CD4-positive, alpha-beta T cell (primary cell): ENCODE data around the gene PRKAR1B. TPM values are rescaled to one million over a fixed set of nuclear protein-coding genes. Genes with fewer than 3 reads are reported as not detected.

ENCODE experiments used
- ATAC-seq: fragments of 200-7000 bp; cut with Tn5 transposase; one replicate; pipeline ENCODE4 v1.10.0; 2022; ENCODE audit warnings: mild to moderate bottlenecking; ENCODE audit not compliant: poor library complexity
- CTCF ChIA-PET: fragments of 350-600 bp; sonication (Branson Sonifier 250); formaldehyde crosslinking; loops from one replicate; lab custom pipeline; 2021; ENCODE audit warnings: antibody characterized with exemption, inconsistent platforms; lab: Charles Lee
- POLR2A ChIA-PET: fragments of 350-600 bp; sonication (Branson Sonifier 250); formaldehyde crosslinking; loops from one replicate; lab custom pipeline; 2021; ENCODE audit warnings: antibody characterized with exemption, inconsistent platforms; lab: Charles Lee
- DNase-seq, 14 experiments: peaks; one replicate each; pipeline ENCODE4 v3.0.0-alpha.2; 2013 to 2020; ENCODE audit warnings: mixed read lengths in 2 of 14
- H3K27ac ChIP-seq, 2 donors: one replicate each; pipeline versions ENCODE4 v1.5.1 to v1.7.0; 2013; ENCODE audit warnings: low read length in 2 of 2, low read depth in 1 of 2, mild to moderate bottlenecking in 1 of 2
- H3K27me3 ChIP-seq, 2 experiments: 1 replicate in 1 of 2; 2 replicates in 1 of 2; pipeline versions ENCODE4 v1.6.1 to v1.7.0; 2013; ENCODE audit warnings: low read length in 2 of 2, control low read depth in 1 of 2, mild to moderate bottlenecking in 1 of 2, moderate library complexity in 1 of 2; ENCODE audit not compliant: insufficient read depth in 2 of 2, control insufficient read depth in 1 of 2
- H3K36me3 ChIP-seq: one replicate; pipeline ENCODE4 v1.6.1; 2013; ENCODE audit warnings: low read length, control low read depth; ENCODE audit not compliant: insufficient read depth
- H3K4me1 ChIP-seq: one replicate; pipeline ENCODE4 v1.6.1; 2013; ENCODE audit warnings: low read length, control low read depth; ENCODE audit not compliant: insufficient read depth
- H3K4me3 ChIP-seq: one replicate; pipeline ENCODE4 v1.5.1; 2013; ENCODE audit warnings: mild to moderate bottlenecking, low read length, moderate library complexity
- H3K9me3 ChIP-seq, 2 experiments: 1 replicate in 1 of 2; 2 replicates in 1 of 2; pipeline versions ENCODE4 v1.6.1 to v1.7.0; 2013; ENCODE audit warnings: low read length in 2 of 2, mild to moderate bottlenecking in 2 of 2, control low read depth in 1 of 2, moderate library complexity in 1 of 2; ENCODE audit not compliant: control insufficient read depth in 1 of 2, insufficient read depth in 1 of 2
- H3K27ac Mint-ChIP-seq: one replicate; pipeline ENCODE4 v1.8.0; 2020; ENCODE audit warnings: mixed read lengths
- H3K27me3 Mint-ChIP-seq: one replicate; pipeline ENCODE4 v1.8.0; 2021; ENCODE audit warnings: mixed read lengths
- H3K36me3 Mint-ChIP-seq: one replicate; pipeline ENCODE4 v1.8.0; 2021; ENCODE audit warnings: low read depth, mixed read lengths
- H3K4me1 Mint-ChIP-seq: one replicate; pipeline ENCODE4 v1.8.0; 2021; ENCODE audit warnings: low read depth, mixed read lengths
- H3K4me3 Mint-ChIP-seq: one replicate; pipeline ENCODE4 v1.8.0; 2020; ENCODE audit warnings: mild to moderate bottlenecking, mixed read lengths
- H3K9me3 Mint-ChIP-seq: one replicate; pipeline ENCODE4 v1.8.0; 2020; ENCODE audit warnings: mixed read lengths
- CTCF ChIP-seq: fragments of 200-600 bp; IDR thresholded peaks from one replicate; pipeline ENCODE4 v1.8.0; 2022; ENCODE audit warnings: antibody characterized with exemption, mild to moderate bottlenecking
- intact Hi-C, 2 experiments: fragments of 100-400 bp; cut with DNase I in 1 of 2; cut with micrococcal nuclease in 1 of 2; formaldehyde crosslinking; loops; one replicate each; pipeline versions ENCODE4 v1.15.1 to v1.9.0; 2023 to 2025; cut with DNase I, micrococcal nuclease
- total RNA-seq, 174 experiments: library from RNA in 2 of 174; stranded (reverse) in 2 of 174; gene quantifications; one replicate each; pipeline ENCODE4 v1.2.3 and lab custom pipeline; 2021 to 2026

Gene PRKAR1B
- total RNA-seq, 2 experiments from 2014 or later = 18.8 to 19.5 TPM

DNA sequence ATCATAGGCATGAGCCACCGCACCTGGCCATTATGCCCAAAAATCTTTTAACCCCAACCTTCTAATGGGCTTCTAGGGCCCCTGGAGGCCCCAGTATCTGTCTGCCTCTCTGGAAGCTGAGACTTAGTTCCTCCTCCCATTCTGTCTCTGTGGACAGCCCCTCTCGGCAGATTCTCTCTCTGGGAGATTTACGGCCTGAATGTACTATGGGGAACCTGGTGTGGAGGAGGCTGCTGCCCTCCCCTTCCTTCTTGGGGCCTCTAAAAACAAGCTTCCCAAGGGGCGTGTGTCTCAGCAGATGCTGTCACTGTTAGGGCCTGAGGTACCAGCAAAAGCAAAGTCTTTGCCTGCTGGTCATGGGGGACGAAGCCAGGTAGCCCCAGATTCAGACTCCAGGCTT lies 35.8 kb upstream of the PRKAR1B start:
- Mint-ChIP-seq H3K4me3 (no peak overlapping the region), H3K27ac (no peak overlapping the region), H3K36me3 (peaks cover 60% of the 10 kb centered on the region), H3K27me3 (no peaks in the 10 kb centered on the region), H3K4me1 (no peaks in the 10 kb centered on the region), H3K9me3 (no peaks in the 10 kb centered on the region)
- Histone ChIP-seq H3K4me1 (no peaks in the 10 kb centered on the region), H3K4me3 (no peak overlapping the region), H3K27me3 (no peaks in the 10 kb centered on the region), H3K9me3 (no peaks in the 10 kb centered on the region), H3K36me3 (peaks cover 43% of the 10 kb centered on the region), H3K27ac (no peak overlapping the region)
- DNase-seq (no peak), ATAC-seq (no peak)
- ChIA-PET CTCF (no interaction called here), POLR2A (no interaction called here)
- intact Hi-C loops = no loop called here
- TF ChIP-seq CTCF = no peak

- ATAC-seq = no peak
- Histone ChIP-seq H3K27ac (no peak overlapping the region), H3K36me3 (peaks cover 56% of the 10 kb centered on the region), H3K4me1 (no peaks in the 10 kb centered on the region), H3K27me3 (no peaks in the 10 kb centered on the region), H3K4me3 (no peak overlapping the region), H3K9me3 (no peaks in the 10 kb centered on the region)
- no peaks in the 10 kb centered on the region for H3K9me3 Mint-ChIP-seq
- H3K27me3 Mint-ChIP-seq = no peaks in the 10 kb centered on the region
- H3K27ac Mint-ChIP-seq = no peak overlapping the region
- TF ChIP-seq CTCF = no peak
- CTCF ChIA-PET = no interaction called here
- POLR2A ChIA-PET = no interaction called here
- DNase-seq = no peak
- intact Hi-C loops = no loop called here
- no peaks in the 10 kb centered on the region for H3K4me1 Mint-ChIP-seq
- H3K36me3 Mint-ChIP-seq = peaks cover 53% of the 10 kb centered on the region
- no peak overlapping the region for H3K4me3 Mint-ChIP-seq
These were observed 34.5 kb upstream of the PRKAR1B start for GRCh38 chr7:761631-762030.

DNA sequence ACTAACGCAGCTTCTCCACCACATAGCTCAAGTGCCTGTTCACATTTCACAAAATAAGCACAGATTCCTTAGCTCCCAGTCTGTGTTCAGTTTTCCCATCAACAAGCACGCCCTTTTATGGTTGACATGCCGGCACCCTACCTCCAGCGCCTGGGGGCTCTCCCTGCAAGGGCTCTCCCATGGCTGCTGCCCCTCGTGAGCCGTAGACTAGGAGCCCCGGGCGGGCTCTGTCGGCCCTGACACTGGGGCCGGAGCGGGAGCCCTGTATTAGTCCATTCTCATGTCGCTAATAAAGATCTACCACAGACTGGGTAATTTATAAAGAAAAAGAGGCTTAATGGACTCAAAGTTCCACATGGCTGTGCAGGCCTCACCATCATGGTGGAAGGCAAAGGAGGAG lies 34.0 kb upstream of the PRKAR1B start:
- Mint-ChIP-seq H3K4me3 (no peak overlapping the region), H3K27ac (no peak overlapping the region), H3K27me3 (no peaks in the 10 kb centered on the region), H3K4me1 (no peaks in the 10 kb centered on the region), H3K9me3 (no peaks in the 10 kb centered on the region), H3K36me3 (peaks cover 49% of the 10 kb centered on the region)
- CTCF ChIA-PET = no interaction called here
- no peak overlapping the region for H3K4me3 ChIP-seq
- intact Hi-C loops = no loop called here
- peaks cover 58% of the 10 kb centered on the region for H3K36me3 ChIP-seq
- DNase-seq (no peak), ATAC-seq (no peak)
- H3K4me1 ChIP-seq = no peaks in the 10 kb centered on the region
- POLR2A ChIA-PET = no interaction called here
- no peak overlapping the region for H3K27ac ChIP-seq
- no peaks in the 10 kb centered on the region for H3K9me3 ChIP-seq
- H3K27me3 ChIP-seq = no peaks in the 10 kb centered on the region
- TF ChIP-seq CTCF = no peak
